ENCODE data around the gene COL5A3.
A peak's percentile ranks its signal among the peaks of the same experiment; 100 is the strongest.
"Not testable (repeated sequence)": the region's sequence is repeated elsewhere in the genome, so short reads cannot be mapped to it uniquely, and the experiment has no call there.

The COL5A3 gene

GRCh38 chr19:10010247-10010691 is at the start of gene COL5A3:
Gene COL5A3 (minus strand): TSS chr19:10010504. CDS start chr19:10010385, 119 bp downstream.
- DNase-seq: no peak

- no peak for DNase-seq
Observed at GRCh38 chr19:10052602-10053360, 42.5 kb upstream of the COL5A3 start.

- no peak for DNase-seq
Observed at GRCh38 chr19:10049626-10050025, 39.3 kb upstream of the COL5A3 start.

- no peak for DNase-seq
Observed at GRCh38 chr19:10045371-10045770, 35.1 kb upstream of the COL5A3 start.

GRCh38 chr19:10044390-10044789 is 34.1 kb upstream of the COL5A3 start:
- no peak for DNase-seq

GRCh38 chr19:10043286-10043927 is 33.1 kb upstream of the COL5A3 start:
- no peak for DNase-seq

GRCh38 chr19:10037809-10038208 is 27.5 kb upstream of the COL5A3 start:
- no peak for DNase-seq

GRCh38 chr19:10037367-10037766 is 27.1 kb upstream of the COL5A3 start:
- DNase-seq: no peak

GRCh38 chr19:10036601-10037071 is 26.3 kb upstream of the COL5A3 start:
- no peak for DNase-seq

- no peak for DNase-seq
Observed at GRCh38 chr19:10033614-10034013, 23.3 kb upstream of the COL5A3 start.

GRCh38 chr19:10027158-10027997 is 17.1 kb upstream of the COL5A3 start:
- peak; percentile 75 for DNase-seq

- DNase-seq: no peak
Observed at GRCh38 chr19:10026744-10027143, 16.4 kb upstream of the COL5A3 start.

GRCh38 chr19:10023096-10023495 is 12.8 kb upstream of the COL5A3 start:
- not testable (repeated sequence) for DNase-seq

- DNase-seq: no peak
Observed at GRCh38 chr19:10021863-10022262, 11.6 kb upstream of the COL5A3 start.

- no peak for DNase-seq
Observed at GRCh38 chr19:10021446-10021845, 11.1 kb upstream of the COL5A3 start.

- no peak for DNase-seq
Observed at GRCh38 chr19:10020851-10021250, 10.5 kb upstream of the COL5A3 start.

- no peak for DNase-seq
Observed at GRCh38 chr19:10019246-10019645, 8.9 kb upstream of the COL5A3 start.

GRCh38 chr19:10018786-10019185 is 8.5 kb upstream of the COL5A3 start:
- no peak for DNase-seq

GRCh38 chr19:10018263-10018662 is 8.0 kb upstream of the COL5A3 start:
- DNase-seq: no peak

GRCh38 chr19:10013834-10014618 is 3.7 kb upstream of the COL5A3 start:
- no peak for DNase-seq

- DNase-seq: no peak
Observed at GRCh38 chr19:10013316-10013715, 3.0 kb upstream of the COL5A3 start, which contains the start of gene RDH8. Gene RDH8 (plus strand): TSS chr19:10013483. CDS start chr19:10013498, 15 bp downstream.

- DNase-seq: no peak
Observed at GRCh38 chr19:10011974-10012373, 1.7 kb upstream of the COL5A3 start.
